Nephron progenitor cell (in vitro differentiated cells): ENCODE measurements around the gene COL24A1.

Source experiments
- DNase-seq: peaks from one replicate; pipeline ENCODE4 v3.0.0; 2021
- H3K27ac Mint-ChIP-seq: 2 replicates; pipeline ENCODE4 v1.8.0; 2021; ENCODE audit warnings: mild to moderate bottlenecking, moderate library complexity, mixed read lengths
- H3K27me3 Mint-ChIP-seq: 2 replicates; pipeline ENCODE4 v1.8.0; 2021; ENCODE audit warnings: mild to moderate bottlenecking, low read depth, mixed read lengths; ENCODE audit not compliant: poor library complexity
- H3K36me3 Mint-ChIP-seq: 2 replicates; pipeline ENCODE4 v1.8.0; 2021; ENCODE audit warnings: low read depth, mixed read lengths
- H3K4me1 Mint-ChIP-seq: 2 replicates; pipeline ENCODE4 v1.8.0; 2021; ENCODE audit warnings: mixed read lengths
- H3K4me3 Mint-ChIP-seq: 2 replicates; pipeline ENCODE4 v1.8.0; 2021; ENCODE audit warnings: mild to moderate bottlenecking, moderate library complexity, mixed read lengths
- H3K9me3 Mint-ChIP-seq: 2 replicates; pipeline ENCODE4 v1.8.0; 2021; ENCODE audit warnings: mild to moderate bottlenecking, moderate library complexity, mixed read lengths
- CTCF ChIP-seq: fragments of 200-600 bp; sonication (generic); IDR thresholded peaks from 2 replicates; pipeline ENCODE4 v1.5.0; 2021; ENCODE audit warnings: antibody characterized with exemption

Gene COL24A1

DNA sequence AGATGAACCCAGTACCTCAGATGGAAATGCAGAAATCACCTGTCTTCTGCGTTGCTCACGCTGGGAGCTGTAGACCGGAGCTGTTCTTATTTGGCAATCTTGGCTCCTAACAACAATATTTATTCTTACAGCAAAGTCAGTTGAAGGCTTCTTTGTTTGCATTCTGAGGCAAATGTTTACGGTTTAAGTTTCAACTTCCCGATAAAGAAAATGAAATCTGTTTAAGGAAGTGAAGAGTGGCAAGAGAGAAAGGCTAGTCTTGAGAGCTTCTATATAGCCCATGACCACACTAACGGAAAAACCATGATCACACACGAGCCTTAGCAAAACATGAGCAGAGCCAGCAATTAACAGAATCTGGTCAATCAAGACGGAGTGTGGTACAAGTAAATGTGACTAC, 325.7 kb downstream of the COL24A1 start:
- Mint-ChIP-seq H3K27me3 (peaks cover 2% of the 10 kb centered on the region), H3K9me3 (peaks cover 20% of the 10 kb centered on the region), H3K27ac (no peak overlapping the region), H3K4me3 (no peak overlapping the region), H3K4me1 (no peaks in the 10 kb centered on the region), H3K36me3 (no peaks in the 10 kb centered on the region)
- no peak for TF ChIP-seq CTCF
- DNase-seq, result no peak

GRCh38 chr1:85824066-85824840, 332.3 kb downstream of the COL24A1 start:
- Mint-ChIP-seq H3K4me3 (no peak overlapping the region), H3K36me3 (no peaks in the 10 kb centered on the region), H3K9me3 (no peaks in the 10 kb centered on the region), H3K27me3 (no peaks in the 10 kb centered on the region), H3K4me1 (no peaks in the 10 kb centered on the region), H3K27ac (no peak overlapping the region)
- no peak for DNase-seq
- no peak for TF ChIP-seq CTCF

DNA sequence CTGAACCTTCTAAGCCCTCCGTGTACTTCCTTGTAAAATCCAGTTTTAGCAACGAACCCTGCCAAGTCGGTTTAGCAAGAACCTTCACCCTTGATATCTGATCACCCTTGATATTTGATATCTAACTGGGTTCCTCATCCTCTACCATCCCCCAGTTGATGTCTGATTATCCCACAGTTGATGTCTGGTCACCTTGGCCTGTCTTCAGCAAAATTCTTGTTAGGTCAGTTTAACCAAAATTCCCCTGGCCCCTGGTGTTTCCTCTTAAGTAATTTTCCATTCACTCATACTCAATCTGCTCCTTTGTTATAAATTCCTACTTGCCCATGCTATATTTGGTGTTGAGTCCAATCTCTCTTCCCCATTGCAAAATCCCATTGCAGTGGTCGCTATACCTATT, 333.9 kb downstream of the COL24A1 start:
- no peak overlapping the region for H3K27ac Mint-ChIP-seq

GRCh38 chr1:85818371-85818770, 338.2 kb downstream of the COL24A1 start:
- H3K27me3 Mint-ChIP-seq, result no peaks in the 10 kb centered on the region
- no peaks in the 10 kb centered on the region for H3K36me3 Mint-ChIP-seq
- no peak for DNase-seq
- no peaks in the 10 kb centered on the region for H3K9me3 Mint-ChIP-seq
- H3K4me1 Mint-ChIP-seq, result no peaks in the 10 kb centered on the region
- no peak overlapping the region for H3K4me3 Mint-ChIP-seq
- no peak for TF ChIP-seq CTCF
- H3K27ac Mint-ChIP-seq, result no peak overlapping the region

More for the DNA sequence above, 333.9 kb downstream of the COL24A1 start:
- TF ChIP-seq CTCF, result no peak
- Mint-ChIP-seq H3K36me3 (no peaks in the 10 kb centered on the region), H3K4me3 (no peak overlapping the region), H3K27me3 (no peaks in the 10 kb centered on the region), H3K9me3 (no peaks in the 10 kb centered on the region), H3K4me1 (no peaks in the 10 kb centered on the region)
- DNase-seq, result no peak

GRCh38 chr1:85816606-85817005, 340.0 kb downstream of the COL24A1 start:
- Mint-ChIP-seq H3K36me3 (no peaks in the 10 kb centered on the region), H3K4me3 (no peak overlapping the region), H3K9me3 (no peaks in the 10 kb centered on the region), H3K4me1 (no peaks in the 10 kb centered on the region), H3K27ac (no peak overlapping the region), H3K27me3 (peaks cover 3% of the 10 kb centered on the region)
- TF ChIP-seq CTCF, result no peak
- DNase-seq, result no peak

- Mint-ChIP-seq H3K9me3 (no peaks in the 10 kb centered on the region), H3K4me1 (no peaks in the 10 kb centered on the region), H3K36me3 (no peaks in the 10 kb centered on the region), H3K4me3 (no peak overlapping the region), H3K27me3 (peaks cover 3% of the 10 kb centered on the region), H3K27ac (no peak overlapping the region)
- TF ChIP-seq CTCF, result no peak
- no peak for DNase-seq
These were observed 340.7 kb downstream of the COL24A1 start for GRCh38 chr1:85815906-85816305.
